K562 (cell line): ENCODE results near the gene CALM3. TPM values are rescaled to one million over a fixed set of nuclear protein-coding genes. Genes with fewer than 3 reads are reported as not detected.

Experiments used
- ATAC-seq: fragments of 200-7000 bp; cut with Tn5 transposase; 3 replicates; pipeline ENCODE4 v1.9.1; 2020; ENCODE audit warnings: moderate library complexity
- BruUV-seq: library from RNA; stranded (reverse); fragments of 400-500 nt; replicated peaks from 2 replicates; lab custom pipeline; 2021; lab: Mats Ljungman, UMichigan
- CTCF ChIA-PET: fragments of 300-600 bp; formaldehyde crosslinking; extraction: SDS; loops from one replicate; lab custom pipeline; 2021; ENCODE audit warnings: low intra/inter-chr PET ratio; lab: Yijun Ruan, JAX
- POLR2A ChIA-PET: fragments of 300-600, 350-650 bp; sonication (Branson Sonifier 250); formaldehyde crosslinking; extraction: SDS; loops from one replicate; lab custom pipeline; 2021; ENCODE audit warnings: antibody characterized with exemption, inconsistent platforms; lab: Yijun Ruan, JAX
- DNase-seq, 4 experiments: peaks; one replicate each; pipeline versions ENCODE4 v3.0.0 to v3.0.0-alpha.2; 2011 to 2018; ENCODE audit warnings: low spot score in 3 of 4, mixed read lengths in 3 of 4; ENCODE audit errors: extremely low read depth in 1 of 4
- FAIRE-seq: peaks from 2 replicates; lab custom pipeline; 2011; peaks lifted over from hg19 to GRCh38; lab: Jason Lieb, UNC
- H2AFZ ChIP-seq: 2 replicates; pipeline ENCODE4 v1.6.0; 2011; ENCODE audit warnings: low read depth, low read length, control low read depth, inconsistent platforms
- H3K27ac ChIP-seq: fragments of 200-600 bp; 3 replicates; pipeline ENCODE4 v1.8.0; 2011; ENCODE audit warnings: low read depth, mild to moderate bottlenecking, control low read depth, inconsistent platforms, low read length, moderate library complexity, mixed read lengths; ENCODE audit errors: extremely low read depth
- H3K27me3 ChIP-seq, 2 experiments: fragments of 300-600 bp in 1 of 2; 2 replicates in 1 of 2; 3 replicates in 1 of 2; pipeline versions ENCODE4 v1.6.0 to v1.8.0; 2011; ENCODE audit warnings: inconsistent platforms in 2 of 2, low read length in 2 of 2, mild to moderate bottlenecking in 1 of 2, mixed read lengths in 1 of 2, moderate library complexity in 1 of 2; ENCODE audit not compliant: control insufficient read depth in 2 of 2, insufficient read depth in 2 of 2
- H3K36me3 ChIP-seq: fragments of 300-600 bp; 3 replicates; pipeline ENCODE4 v1.8.0; 2011; ENCODE audit warnings: mild to moderate bottlenecking, low read length, inconsistent platforms; ENCODE audit not compliant: control insufficient read depth, insufficient read depth
- H3K4me1 ChIP-seq, 2 experiments: fragments of 200-600 bp in 1 of 2; replicated peaks in 1 of 2; 2 replicates in 1 of 2; 3 replicates in 1 of 2; pipeline versions ENCODE4 v1.5.1 to v1.8.0; 2011; ENCODE audit warnings: inconsistent platforms in 2 of 2, low read length in 2 of 2, mild to moderate bottlenecking in 1 of 2, mixed read lengths in 1 of 2, moderate library complexity in 1 of 2; ENCODE audit not compliant: control insufficient read depth in 2 of 2, insufficient read depth in 2 of 2
- H3K4me2 ChIP-seq: 2 replicates; pipeline ENCODE4 v1.6.1; 2011; ENCODE audit warnings: low read length, control low read depth, inconsistent platforms, mixed read lengths; ENCODE audit not compliant: insufficient read depth
- H3K4me3 ChIP-seq: fragments of 200-600 bp; sonication (generic), shearing (Covaris generic); 2 replicates; pipeline ENCODE4 v1.5.1; 2016; ENCODE audit warnings: control low read depth, inconsistent platforms
- H3K79me2 ChIP-seq: fragments of 200-600 bp; 3 replicates; pipeline ENCODE4 v1.8.0; 2011; ENCODE audit warnings: low read length, inconsistent platforms; ENCODE audit not compliant: control insufficient read depth, insufficient read depth
- H3K9ac ChIP-seq, 2 experiments: 2 replicates each; pipeline versions ENCODE4 v1.6.0 to v1.6.1; 2011; ENCODE audit warnings: low read depth in 2 of 2, low read length in 2 of 2, control low read depth in 1 of 2, inconsistent platforms in 1 of 2, mild to moderate bottlenecking in 1 of 2, mixed read lengths in 1 of 2; ENCODE audit not compliant: insufficient read depth in 1 of 2
- H3K9me1 ChIP-seq: one replicate; pipeline ENCODE4 v1.6.0; 2011; ENCODE audit warnings: inconsistent platforms, mild to moderate bottlenecking, low read length, moderate library complexity; ENCODE audit not compliant: control insufficient read depth, insufficient read depth
- H3K9me3 ChIP-seq: replicated peaks from 2 replicates; pipeline ENCODE4 v1.5.1; 2011; ENCODE audit warnings: low read depth, low read length, inconsistent platforms; ENCODE audit not compliant: control insufficient read depth, insufficient read depth
- H4K20me1 ChIP-seq: replicated peaks from 2 replicates; pipeline ENCODE4 v1.6.1; 2011; ENCODE audit warnings: low read length, inconsistent platforms, mixed read lengths; ENCODE audit not compliant: control insufficient read depth, insufficient read depth
- BCOR ChIP-seq: fragments of 450-650 bp; IDR thresholded peaks from 2 replicates; pipeline ENCODE4 v1.6.1; 2016
- CHD1 ChIP-seq: fragments of 200-600 bp; sonication (generic); IDR thresholded peaks from one replicate; pipeline ENCODE4 v1.6.1; 2012; ENCODE audit warnings: mild to moderate bottlenecking, moderate library complexity, low read length, inconsistent platforms
- EP300 ChIP-seq: IDR thresholded peaks from 2 replicates; pipeline ENCODE4 v1.6.1; 2012; ENCODE audit warnings: low read length, improper control_type of control experiment
- FOXJ3 ChIP-seq: sonication (generic); formaldehyde crosslinking; IDR thresholded peaks from 2 replicates; pipeline ENCODE4 v1.4.0; 2020; ENCODE audit warnings: mild to moderate bottlenecking, missing genetic modification reagents
- PPARD ChIP-seq: fragments of 250-450 bp; sonication (Bioruptor Pico); IDR thresholded peaks from 2 replicates; pipeline ENCODE4 v1.8.0; 2022; ENCODE audit warnings: inconsistent platforms, mild to moderate bottlenecking, moderate library complexity
- RFX1 ChIP-seq: fragments of 450-650 bp; IDR thresholded peaks from 2 replicates; pipeline ENCODE4 v1.6.1; 2016; ENCODE audit warnings: mild to moderate bottlenecking, moderate library complexity
- SMARCB1 ChIP-seq: IDR thresholded peaks from 2 replicates; pipeline ENCODE4 v1.6.1; 2011; ENCODE audit warnings: improper control_type of control experiment, low read depth; ENCODE audit not compliant: insufficient read length
- STAT5A ChIP-seq: IDR thresholded peaks from 2 replicates; pipeline ENCODE4 v1.6.1; 2012; ENCODE audit warnings: low read length, inconsistent platforms, borderline replicate concordance
- ZNF134 ChIP-seq: fragments of 250-450 bp; sonication (Bioruptor Pico); conservative IDR thresholded peaks from 2 replicates; pipeline ENCODE4 v1.4.0; 2020
- WGBS: fragments of 100-300 bp; shearing (Covaris generic); methylation state at CpG from one replicate; pipeline ENCODE4 v1.1.6; 2016; ENCODE audit warnings: low coverage, mixed read lengths; ENCODE audit not compliant: insufficient coverage; ENCODE audit errors: missing lambda C conversion rate; 5-methylcytosine and 5-hydroxymethylcytosine counted together
- in situ Hi-C: fragments of 300-500 bp; cut with MboI; formaldehyde crosslinking; loops from 4 replicates; pipeline ENCODE4 v1.15.0; 2018; ENCODE audit warnings: inconsistent platforms, mixed read lengths
- intact Hi-C: fragments of 100-400 bp; cut with micrococcal nuclease; formaldehyde crosslinking; loops from 2 replicates; pipeline ENCODE4 v1.14.2; 2022
- polyA plus RNA-seq, 8 experiments: library from polyadenylated mRNA; depleted of rRNA in 4 of 8; stranded (reverse) in 5 of 8; unstranded in 3 of 8; fragments of >200 nt; fragmentation: Nextera tagmentation in 2 of 8; fragmentation: Illumina TruSeq in 1 of 8; extraction: Ambion mirVana in 2 of 8; extraction: Trizol in 1 of 8; gene quantifications; 2 replicates each; pipeline versions ENCODE4 v1.2.1 to v1.2.3, GENCODE V29; 2011 to 2014; ENCODE audit warnings: inconsistent platforms in 1 of 8, missing spikeins in 1 of 8
- total RNA-seq, 7 experiments: library from RNA; depleted of rRNA in 6 of 7; stranded (reverse); fragments of >200 nt in 6 of 7; fragmentation: Illumina TruSeq in 2 of 7; extraction: Trizol in 2 of 7; gene quantifications; 2 replicates each; pipeline versions ENCODE4 v1.2.1 to v1.2.3, GENCODE V29; 2011 to 2021; ENCODE audit warnings: low replicate concordance in 1 of 7
- TF ChIP-seq, protein P1 (sequence below), 2 experiments: fragments of 450-650 bp in 1 of 2; sonication (generic) in 1 of 2; formaldehyde crosslinking in 1 of 2; IDR thresholded peaks; 2 replicates each; pipeline versions ENCODE4 v1.7.1 to v1.9.0; 2016 to 2022; ENCODE audit warnings: inconsistent platforms in 1 of 2, mild to moderate bottlenecking in 1 of 2, missing genetic modification reagents in 1 of 2
- TF ChIP-seq, protein P2 (sequence below): sonication (generic); formaldehyde crosslinking; IDR thresholded peaks from 2 replicates; pipeline ENCODE4 v1.8.0; 2022; ENCODE audit warnings: mild to moderate bottlenecking, missing genetic modification reagents
- TF ChIP-seq, protein P3 (sequence below): sonication (generic); formaldehyde crosslinking; IDR thresholded peaks from 2 replicates; pipeline ENCODE4 v1.8.1; 2022; ENCODE audit warnings: missing genetic modification reagents

The CALM3 gene
- total and polyA plus RNA-seq, 9 of the 15 experiments (the other 6 are each of a cell fraction or from before 2014, with no cell fraction given), result 34.6 to 350 (median 156) TPM

DNA sequence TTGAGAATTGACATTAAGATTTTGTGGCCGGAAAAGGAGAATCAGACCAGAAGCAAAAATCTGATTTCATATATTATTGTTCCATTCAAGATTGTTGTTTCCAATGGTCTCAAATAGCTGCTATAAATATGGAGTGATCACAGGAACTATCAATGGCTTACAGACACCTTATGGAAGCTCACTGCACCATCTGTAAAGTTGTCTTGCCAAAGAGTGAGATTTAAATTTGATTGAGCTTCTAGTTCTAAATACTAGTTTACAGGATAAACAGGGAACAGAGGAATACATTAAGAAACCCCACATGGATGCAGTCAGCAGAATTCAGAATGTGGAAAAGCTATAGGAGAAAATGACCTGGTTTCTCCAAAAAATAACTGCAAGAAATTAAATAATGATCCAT is 47.0 kb upstream of the CALM3 start:
- no peaks in the 10 kb centered on the region for H3K9me1 ChIP-seq
- H3K27ac ChIP-seq, result no peak overlapping the region
- no peak for DNase-seq
- in situ Hi-C loops, result no loop called here
- H3K4me1 ChIP-seq, result no peaks in the 10 kb centered on the region
- H3K9me3 ChIP-seq, result no peaks in the 10 kb centered on the region; the same call in 1 of the 2 replicates
- no peaks in the 10 kb centered on the region for H4K20me1 ChIP-seq
- no peaks in the 10 kb centered on the region for H3K79me2 ChIP-seq
- WGBS, result 0% methylated on average over 1 of the region's 1 CpG
- ChIA-PET POLR2A (interaction anchor here (0.8 kb wide), 2 partner anchors 8 to 475 kb away, joined by 3 read pairs; no protein-coding TSS in a partner anchor), CTCF (no interaction called here)
- ATAC-seq, result no peak
- H3K4me3 ChIP-seq, result no peak overlapping the region
- H2AFZ ChIP-seq, result no peak overlapping the region
- H3K9ac ChIP-seq, result no peak overlapping the region
- no TSS peak for BruUV-seq
- intact Hi-C loops, result no loop called here
- no peaks in the 10 kb centered on the region for H3K36me3 ChIP-seq
- no peak for FAIRE-seq
- H3K27me3 ChIP-seq, result peaks cover 0 to 4% of the 10 kb centered on the region in 2 experiments; a peak in 1 of 5 replicates
- TF ChIP-seq PPARD (no peak), STAT5A (no peak), RFX1 (no peak), CHD1 (no peak), ZNF134 (CRISPR knock-in tag) (no peak), EP300 (no peak), FOXJ3 (CRISPR knock-in tag) (no peak), BCOR (no peak), SMARCB1 (no peak)
- TF ChIP-seq, protein P1, sequence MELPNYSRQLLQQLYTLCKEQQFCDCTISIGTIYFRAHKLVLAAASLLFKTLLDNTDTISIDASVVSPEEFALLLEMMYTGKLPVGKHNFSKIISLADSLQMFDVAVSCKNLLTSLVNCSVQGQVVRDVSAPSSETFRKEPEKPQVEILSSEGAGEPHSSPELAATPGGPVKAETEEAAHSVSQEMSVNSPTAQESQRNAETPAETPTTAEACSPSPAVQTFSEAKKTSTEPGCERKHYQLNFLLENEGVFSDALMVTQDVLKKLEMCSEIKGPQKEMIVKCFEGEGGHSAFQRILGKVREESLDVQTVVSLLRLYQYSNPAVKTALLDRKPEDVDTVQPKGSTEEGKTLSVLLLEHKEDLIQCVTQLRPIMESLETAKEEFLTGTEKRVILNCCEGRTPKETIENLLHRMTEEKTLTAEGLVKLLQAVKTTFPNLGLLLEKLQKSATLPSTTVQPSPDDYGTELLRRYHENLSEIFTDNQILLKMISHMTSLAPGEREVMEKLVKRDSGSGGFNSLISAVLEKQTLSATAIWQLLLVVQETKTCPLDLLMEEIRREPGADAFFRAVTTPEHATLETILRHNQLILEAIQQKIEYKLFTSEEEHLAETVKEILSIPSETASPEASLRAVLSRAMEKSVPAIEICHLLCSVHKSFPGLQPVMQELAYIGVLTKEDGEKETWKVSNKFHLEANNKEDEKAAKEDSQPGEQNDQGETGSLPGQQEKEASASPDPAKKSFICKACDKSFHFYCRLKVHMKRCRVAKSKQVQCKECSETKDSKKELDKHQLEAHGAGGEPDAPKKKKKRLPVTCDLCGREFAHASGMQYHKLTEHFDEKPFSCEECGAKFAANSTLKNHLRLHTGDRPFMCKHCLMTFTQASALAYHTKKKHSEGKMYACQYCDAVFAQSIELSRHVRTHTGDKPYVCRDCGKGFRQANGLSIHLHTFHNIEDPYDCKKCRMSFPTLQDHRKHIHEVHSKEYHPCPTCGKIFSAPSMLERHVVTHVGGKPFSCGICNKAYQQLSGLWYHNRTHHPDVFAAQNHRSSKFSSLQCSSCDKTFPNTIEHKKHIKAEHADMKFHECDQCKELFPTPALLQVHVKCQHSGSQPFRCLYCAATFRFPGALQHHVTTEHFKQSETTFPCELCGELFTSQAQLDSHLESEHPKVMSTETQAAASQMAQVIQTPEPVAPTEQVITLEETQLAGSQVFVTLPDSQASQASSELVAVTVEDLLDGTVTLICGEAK (IDR thresholded peaks at IDR 0.05), result no peak
- TF ChIP-seq, protein P1 (CRISPR knock-in tag; IDR thresholded peaks at IDR 0.05), result no peak
- TF ChIP-seq, protein P2, sequence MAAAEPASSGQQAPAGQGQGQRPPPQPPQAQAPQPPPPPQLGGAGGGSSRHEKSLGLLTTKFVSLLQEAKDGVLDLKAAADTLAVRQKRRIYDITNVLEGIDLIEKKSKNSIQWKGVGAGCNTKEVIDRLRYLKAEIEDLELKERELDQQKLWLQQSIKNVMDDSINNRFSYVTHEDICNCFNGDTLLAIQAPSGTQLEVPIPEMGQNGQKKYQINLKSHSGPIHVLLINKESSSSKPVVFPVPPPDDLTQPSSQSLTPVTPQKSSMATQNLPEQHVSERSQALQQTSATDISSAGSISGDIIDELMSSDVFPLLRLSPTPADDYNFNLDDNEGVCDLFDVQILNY (CRISPR knock-in tag), result no peak
- TF ChIP-seq, protein P3, sequence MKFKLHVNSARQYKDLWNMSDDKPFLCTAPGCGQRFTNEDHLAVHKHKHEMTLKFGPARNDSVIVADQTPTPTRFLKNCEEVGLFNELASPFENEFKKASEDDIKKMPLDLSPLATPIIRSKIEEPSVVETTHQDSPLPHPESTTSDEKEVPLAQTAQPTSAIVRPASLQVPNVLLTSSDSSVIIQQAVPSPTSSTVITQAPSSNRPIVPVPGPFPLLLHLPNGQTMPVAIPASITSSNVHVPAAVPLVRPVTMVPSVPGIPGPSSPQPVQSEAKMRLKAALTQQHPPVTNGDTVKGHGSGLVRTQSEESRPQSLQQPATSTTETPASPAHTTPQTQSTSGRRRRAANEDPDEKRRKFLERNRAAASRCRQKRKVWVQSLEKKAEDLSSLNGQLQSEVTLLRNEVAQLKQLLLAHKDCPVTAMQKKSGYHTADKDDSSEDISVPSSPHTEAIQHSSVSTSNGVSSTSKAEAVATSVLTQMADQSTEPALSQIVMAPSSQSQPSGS (CRISPR knock-in tag), result no peak
- H3K4me2 ChIP-seq, result no peak overlapping the region
